ENCODE results near the gene OBSCN. TPM values are rescaled to one million over a fixed set of nuclear protein-coding genes. Genes with fewer than 3 reads are reported as not detected.

The OBSCN gene
- total and polyA plus RNA-seq, 2 of the 13 experiments (the other 11 are each of a cell fraction or from before 2014, with no cell fraction given), result 0.20 TPM

DNA sequence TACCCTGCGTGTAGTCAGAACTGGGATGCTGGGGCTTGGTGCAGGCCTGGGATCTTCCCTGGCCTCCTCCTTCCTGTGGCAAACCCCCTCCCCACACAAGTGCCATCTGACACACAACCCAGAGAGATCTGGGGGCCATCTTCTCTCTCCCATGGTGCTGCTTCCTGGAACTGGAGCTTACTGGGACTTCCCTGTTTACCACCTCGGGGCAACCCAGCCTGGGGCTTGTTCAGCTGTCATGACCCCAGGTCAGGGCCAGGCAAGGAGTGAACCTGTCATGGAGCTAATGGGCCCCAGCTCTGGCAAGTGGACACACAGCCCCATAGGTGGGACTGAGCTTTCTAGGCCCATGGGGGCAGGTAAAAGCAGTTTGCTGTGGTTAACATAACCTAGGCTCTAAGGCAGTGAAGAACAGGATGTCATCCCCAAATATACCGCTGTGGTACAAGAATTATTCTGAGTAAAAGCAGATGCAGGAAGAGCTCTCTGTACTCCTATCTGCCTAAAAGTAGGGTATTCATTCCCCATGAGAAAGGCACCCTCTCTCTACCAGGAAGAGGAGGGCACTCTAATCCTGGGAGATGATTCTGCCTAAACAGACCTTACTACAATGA, 196.4 kb downstream of the OBSCN start (continued):
- TF ChIP-seq, protein P1, sequence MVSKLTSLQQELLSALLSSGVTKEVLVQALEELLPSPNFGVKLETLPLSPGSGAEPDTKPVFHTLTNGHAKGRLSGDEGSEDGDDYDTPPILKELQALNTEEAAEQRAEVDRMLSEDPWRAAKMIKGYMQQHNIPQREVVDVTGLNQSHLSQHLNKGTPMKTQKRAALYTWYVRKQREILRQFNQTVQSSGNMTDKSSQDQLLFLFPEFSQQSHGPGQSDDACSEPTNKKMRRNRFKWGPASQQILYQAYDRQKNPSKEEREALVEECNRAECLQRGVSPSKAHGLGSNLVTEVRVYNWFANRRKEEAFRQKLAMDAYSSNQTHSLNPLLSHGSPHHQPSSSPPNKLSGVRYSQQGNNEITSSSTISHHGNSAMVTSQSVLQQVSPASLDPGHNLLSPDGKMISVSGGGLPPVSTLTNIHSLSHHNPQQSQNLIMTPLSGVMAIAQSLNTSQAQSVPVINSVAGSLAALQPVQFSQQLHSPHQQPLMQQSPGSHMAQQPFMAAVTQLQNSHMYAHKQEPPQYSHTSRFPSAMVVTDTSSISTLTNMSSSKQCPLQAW (CRISPR knock-in tag; IDR thresholded peaks at IDR 0.05), result 0 out of 2 replicates have a peak, but pooled peaks have one; percentile 17
- TF ChIP-seq HMGXB3 (CRISPR knock-in tag; IDR thresholded peaks at IDR 0.05; ENCODE audit: borderline replicate concordance) (no peak), ZNF251 (CRISPR knock-in tag; IDR thresholded peaks at IDR 0.05) (no peak), ZNF205 (CRISPR knock-in tag; IDR thresholded peaks at IDR 0.05) (no peak), GATAD2A (CRISPR knock-in tag; IDR thresholded peaks at IDR 0.05) (no peak), ZNF737 (CRISPR knock-in tag; IDR thresholded peaks at IDR 0.05; ENCODE audit: borderline replicate concordance) (no peak), POLR2A (IDR thresholded peaks at IDR 0.05; ENCODE audit: insufficient read depth in 1 of 2, low read depth in 2 of 2, low read length in 2 of 2) (no peak), TIGD3 (CRISPR knock-in tag; IDR thresholded peaks at IDR 0.05; ENCODE audit: borderline replicate concordance) (no peak), GATAD1 (CRISPR knock-in tag; IDR thresholded peaks at IDR 0.05) (no peak), ZNF12 (CRISPR knock-in tag; IDR thresholded peaks at IDR 0.05) (no peak), HNF4A (CRISPR knock-in tag; IDR thresholded peaks at IDR 0.05) (0 out of 2 replicates have a peak, but pooled peaks have one; percentile 17), ZNF512 (CRISPR knock-in tag; IDR thresholded peaks at IDR 0.05) (no peak)
- TF ChIP-seq, protein P2, sequence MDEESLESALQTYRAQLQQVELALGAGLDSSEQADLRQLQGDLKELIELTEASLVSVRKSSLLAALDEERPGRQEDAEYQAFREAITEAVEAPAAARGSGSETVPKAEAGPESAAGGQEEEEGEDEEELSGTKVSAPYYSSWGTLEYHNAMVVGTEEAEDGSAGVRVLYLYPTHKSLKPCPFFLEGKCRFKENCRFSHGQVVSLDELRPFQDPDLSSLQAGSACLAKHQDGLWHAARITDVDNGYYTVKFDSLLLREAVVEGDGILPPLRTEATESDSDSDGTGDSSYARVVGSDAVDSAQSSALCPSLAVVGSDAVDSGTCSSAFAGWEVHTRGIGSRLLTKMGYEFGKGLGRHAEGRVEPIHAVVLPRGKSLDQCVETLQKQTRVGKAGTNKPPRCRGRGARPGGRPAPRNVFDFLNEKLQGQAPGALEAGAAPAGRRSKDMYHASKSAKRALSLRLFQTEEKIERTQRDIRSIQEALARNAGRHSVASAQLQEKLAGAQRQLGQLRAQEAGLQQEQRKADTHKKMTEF (CRISPR knock-in tag; IDR thresholded peaks at IDR 0.05), result no peak; the same call in 1 of the 2 replicates
- TF ChIP-seq, protein P3, sequence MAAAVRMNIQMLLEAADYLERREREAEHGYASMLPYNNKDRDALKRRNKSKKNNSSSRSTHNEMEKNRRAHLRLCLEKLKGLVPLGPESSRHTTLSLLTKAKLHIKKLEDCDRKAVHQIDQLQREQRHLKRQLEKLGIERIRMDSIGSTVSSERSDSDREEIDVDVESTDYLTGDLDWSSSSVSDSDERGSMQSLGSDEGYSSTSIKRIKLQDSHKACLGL (CRISPR knock-in tag; IDR thresholded peaks at IDR 0.05), result no peak
